ENCODE data around the gene GATA5.

The GATA5 gene

DNA sequence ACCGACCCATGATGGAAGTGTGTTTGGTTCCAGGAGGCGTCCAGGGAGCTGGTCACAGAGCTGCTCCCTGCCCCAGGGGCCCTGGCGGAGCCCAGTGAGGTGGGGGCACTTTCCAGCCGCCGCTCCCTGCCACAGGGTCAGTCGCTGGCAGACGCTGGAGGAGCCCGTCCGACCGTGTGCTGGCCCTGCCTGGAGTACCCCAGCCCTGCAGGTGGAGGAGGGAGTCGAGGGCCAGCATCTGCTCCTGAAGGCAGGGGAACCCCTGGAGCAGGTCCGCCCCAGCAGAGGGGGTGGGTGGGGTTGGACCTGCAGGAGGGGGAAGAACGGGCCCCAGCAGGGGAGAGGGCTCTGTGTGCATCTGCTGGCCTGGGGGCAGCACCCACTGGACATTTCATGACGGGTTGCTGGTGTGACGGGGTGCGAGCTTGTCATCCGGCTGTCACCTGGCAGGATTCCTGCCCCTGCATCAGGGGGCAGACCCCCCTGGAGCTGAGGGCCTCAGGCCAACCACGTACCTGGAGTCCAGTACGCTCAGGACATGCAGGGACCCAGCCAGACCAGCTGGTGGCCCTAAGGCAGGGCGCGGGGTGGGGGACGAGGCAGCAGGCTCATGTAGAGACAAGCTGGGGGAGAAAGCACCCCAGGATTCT is 32.3 kb upstream of the GATA5 start:
- no peak for DNase-seq (ENCODE audit: low read depth in 1 of 2, low spot score in 1 of 2)
- TF ChIP-seq POLR2AphosphoS5 (IDR thresholded peaks at IDR 0.05; ENCODE audit: low read depth) (no peak), SPI1 (IDR thresholded peaks at IDR 0.05; ENCODE audit: borderline replicate concordance, low read depth) (no peak), GABPA (IDR thresholded peaks at IDR 0.05; ENCODE audit: low read depth) (no peak), REST (IDR thresholded peaks at IDR 0.05; ENCODE audit: insufficient replicate concordance, low read depth) (no peak)
- TF ChIP-seq, protein P1, sequence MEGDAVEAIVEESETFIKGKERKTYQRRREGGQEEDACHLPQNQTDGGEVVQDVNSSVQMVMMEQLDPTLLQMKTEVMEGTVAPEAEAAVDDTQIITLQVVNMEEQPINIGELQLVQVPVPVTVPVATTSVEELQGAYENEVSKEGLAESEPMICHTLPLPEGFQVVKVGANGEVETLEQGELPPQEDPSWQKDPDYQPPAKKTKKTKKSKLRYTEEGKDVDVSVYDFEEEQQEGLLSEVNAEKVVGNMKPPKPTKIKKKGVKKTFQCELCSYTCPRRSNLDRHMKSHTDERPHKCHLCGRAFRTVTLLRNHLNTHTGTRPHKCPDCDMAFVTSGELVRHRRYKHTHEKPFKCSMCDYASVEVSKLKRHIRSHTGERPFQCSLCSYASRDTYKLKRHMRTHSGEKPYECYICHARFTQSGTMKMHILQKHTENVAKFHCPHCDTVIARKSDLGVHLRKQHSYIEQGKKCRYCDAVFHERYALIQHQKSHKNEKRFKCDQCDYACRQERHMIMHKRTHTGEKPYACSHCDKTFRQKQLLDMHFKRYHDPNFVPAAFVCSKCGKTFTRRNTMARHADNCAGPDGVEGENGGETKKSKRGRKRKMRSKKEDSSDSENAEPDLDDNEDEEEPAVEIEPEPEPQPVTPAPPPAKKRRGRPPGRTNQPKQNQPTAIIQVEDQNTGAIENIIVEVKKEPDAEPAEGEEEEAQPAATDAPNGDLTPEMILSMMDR (IDR thresholded peaks at IDR 0.05; ENCODE audit: insufficient read depth, low read length) = no peak
- no peak overlapping the region for H3K27ac ChIP-seq (replicated peaks)

GRCh38 chr20:62507323-62507722 is 31.5 kb upstream of the GATA5 start:
- Histone ChIP-seq H3K27me3 (ENCODE audit: insufficient read depth, poor library complexity, severe bottlenecking) (no peaks in the 10 kb centered on the region), H3K4me3 (replicated peaks; ENCODE audit: insufficient read depth, low read length) (no peak overlapping the region), H3K27ac (replicated peaks) (no peak overlapping the region)
- no peak for DNase-seq (ENCODE audit: low read depth in 1 of 2, low spot score in 1 of 2)
- TF ChIP-seq SPI1 (IDR thresholded peaks at IDR 0.05; ENCODE audit: borderline replicate concordance, low read depth) (no peak), POLR2AphosphoS5 (IDR thresholded peaks at IDR 0.05; ENCODE audit: low read depth) (no peak), GABPA (IDR thresholded peaks at IDR 0.05; ENCODE audit: low read depth) (no peak), REST (IDR thresholded peaks at IDR 0.05; ENCODE audit: insufficient replicate concordance, low read depth) (no peak)
- TF ChIP-seq, protein P1 (IDR thresholded peaks at IDR 0.05; ENCODE audit: insufficient read depth, low read length) = no peak

More for the DNA sequence above, 32.3 kb upstream of the GATA5 start:
- H3K27me3 ChIP-seq (ENCODE audit: insufficient read depth, poor library complexity, severe bottlenecking) = peaks cover 8% of the 10 kb centered on the region
- H3K4me3 ChIP-seq (replicated peaks; ENCODE audit: insufficient read depth, low read length) = no peak overlapping the region

DNA sequence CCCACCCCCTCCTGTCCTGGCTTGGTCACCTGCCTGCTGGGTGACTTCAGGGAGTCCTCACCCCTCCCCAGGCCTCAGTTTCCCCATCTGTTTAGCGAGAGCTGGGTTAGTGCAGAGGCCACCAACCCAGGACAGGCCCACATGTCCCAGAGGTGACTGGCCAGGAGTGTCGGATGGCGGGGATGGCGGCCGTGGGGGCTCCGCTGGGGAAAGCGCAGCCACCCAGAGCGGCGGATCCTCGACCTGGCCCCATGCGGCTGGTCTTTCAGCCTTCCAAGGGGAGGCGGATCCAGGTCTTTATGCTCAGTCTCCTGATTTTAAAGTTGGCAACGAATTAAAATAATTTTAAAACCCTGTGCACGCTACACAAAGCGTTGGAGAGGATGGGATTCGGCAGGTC is 31.0 kb upstream of the GATA5 start:
- H3K27me3 ChIP-seq (ENCODE audit: insufficient read depth, poor library complexity, severe bottlenecking) = no peaks in the 10 kb centered on the region
- no peak for DNase-seq (ENCODE audit: low read depth in 1 of 2, low spot score in 1 of 2)
- no peak overlapping the region for H3K4me3 ChIP-seq (replicated peaks; ENCODE audit: insufficient read depth, low read length)
- TF ChIP-seq SPI1 (IDR thresholded peaks at IDR 0.05; ENCODE audit: borderline replicate concordance, low read depth) = no peak
- no peak for TF ChIP-seq REST (IDR thresholded peaks at IDR 0.05; ENCODE audit: insufficient replicate concordance, low read depth)
- TF ChIP-seq, protein P1 (IDR thresholded peaks at IDR 0.05; ENCODE audit: insufficient read depth, low read length) = no peak
- no peak for TF ChIP-seq GABPA (IDR thresholded peaks at IDR 0.05; ENCODE audit: low read depth)
- no peak overlapping the region for H3K27ac ChIP-seq (replicated peaks)
